ENCODE data around the gene CYBRD1.

The CYBRD1 gene

GRCh38 chr2:171592036-171592555 is 69.8 kb downstream of the CYBRD1 start:
- TF ChIP-seq, protein P1, sequence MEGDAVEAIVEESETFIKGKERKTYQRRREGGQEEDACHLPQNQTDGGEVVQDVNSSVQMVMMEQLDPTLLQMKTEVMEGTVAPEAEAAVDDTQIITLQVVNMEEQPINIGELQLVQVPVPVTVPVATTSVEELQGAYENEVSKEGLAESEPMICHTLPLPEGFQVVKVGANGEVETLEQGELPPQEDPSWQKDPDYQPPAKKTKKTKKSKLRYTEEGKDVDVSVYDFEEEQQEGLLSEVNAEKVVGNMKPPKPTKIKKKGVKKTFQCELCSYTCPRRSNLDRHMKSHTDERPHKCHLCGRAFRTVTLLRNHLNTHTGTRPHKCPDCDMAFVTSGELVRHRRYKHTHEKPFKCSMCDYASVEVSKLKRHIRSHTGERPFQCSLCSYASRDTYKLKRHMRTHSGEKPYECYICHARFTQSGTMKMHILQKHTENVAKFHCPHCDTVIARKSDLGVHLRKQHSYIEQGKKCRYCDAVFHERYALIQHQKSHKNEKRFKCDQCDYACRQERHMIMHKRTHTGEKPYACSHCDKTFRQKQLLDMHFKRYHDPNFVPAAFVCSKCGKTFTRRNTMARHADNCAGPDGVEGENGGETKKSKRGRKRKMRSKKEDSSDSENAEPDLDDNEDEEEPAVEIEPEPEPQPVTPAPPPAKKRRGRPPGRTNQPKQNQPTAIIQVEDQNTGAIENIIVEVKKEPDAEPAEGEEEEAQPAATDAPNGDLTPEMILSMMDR (IDR thresholded peaks at IDR 0.05; ENCODE audit: low read depth, low read length), result no peak
- peak in 1 of 2 donors; percentile 17 for DNase-seq (ENCODE audit: low read depth in 2 of 2)
- H3K4me3 ChIP-seq (replicated peaks in 1 of 2; ENCODE audit: low read depth in 2 of 2, low read length in 2 of 2), result peak overlapping the region in 1 of 2 donors; percentile 16

DNA sequence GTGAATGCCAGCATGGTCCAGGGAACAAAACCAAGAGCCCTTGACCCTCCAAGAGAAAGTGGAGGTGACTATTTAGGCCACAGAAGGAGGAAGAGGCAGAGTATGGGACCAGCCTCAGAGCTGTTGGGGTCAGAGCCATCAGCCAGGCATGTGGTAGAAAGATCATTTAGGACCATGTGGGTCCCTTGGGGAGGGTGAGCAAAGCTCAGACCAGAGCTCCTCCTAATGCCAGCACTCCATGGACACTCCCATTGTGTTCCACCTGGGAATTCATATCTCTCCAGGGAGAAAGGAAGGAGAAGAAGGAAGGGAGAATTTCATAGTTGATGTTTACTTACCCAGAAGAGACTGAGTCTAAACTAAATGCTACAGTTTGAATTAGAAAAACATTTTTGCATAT is 73.2 kb downstream of the CYBRD1 start:
- no peak overlapping the region for H3K4me3 ChIP-seq (replicated peaks in 1 of 2; ENCODE audit: low read depth in 2 of 2, low read length in 2 of 2)
- DNase-seq (ENCODE audit: low read depth in 2 of 2), result no peak
- TF ChIP-seq, protein P1 (IDR thresholded peaks at IDR 0.05; ENCODE audit: low read depth, low read length), result no peak

DNA sequence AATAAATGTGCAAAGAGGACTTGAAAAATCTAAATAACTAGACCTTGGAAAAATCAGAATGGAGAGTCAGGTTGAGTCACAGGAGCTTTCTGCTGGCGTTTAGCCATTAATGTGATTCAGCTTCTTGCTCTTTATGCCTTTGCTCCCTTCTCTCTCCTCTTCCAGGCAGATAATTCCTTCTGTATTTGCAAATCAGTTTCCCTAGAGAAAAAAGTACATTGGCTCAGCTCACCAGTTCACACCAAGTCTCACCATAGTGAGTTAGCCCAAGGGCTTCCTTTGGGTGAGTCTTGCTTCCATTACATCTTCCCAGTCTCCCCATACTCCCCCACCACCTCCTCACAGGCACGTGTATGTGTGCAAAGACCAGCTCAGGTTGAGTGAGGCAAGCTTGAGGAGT is 73.6 kb downstream of the CYBRD1 start:
- no peak overlapping the region for H3K4me3 ChIP-seq (replicated peaks in 1 of 2; ENCODE audit: low read depth in 2 of 2, low read length in 2 of 2)
- DNase-seq (ENCODE audit: low read depth in 2 of 2), result peak; percentile 89 to 96
- TF ChIP-seq, protein P1 (IDR thresholded peaks at IDR 0.05; ENCODE audit: low read depth, low read length), result no peak

DNA sequence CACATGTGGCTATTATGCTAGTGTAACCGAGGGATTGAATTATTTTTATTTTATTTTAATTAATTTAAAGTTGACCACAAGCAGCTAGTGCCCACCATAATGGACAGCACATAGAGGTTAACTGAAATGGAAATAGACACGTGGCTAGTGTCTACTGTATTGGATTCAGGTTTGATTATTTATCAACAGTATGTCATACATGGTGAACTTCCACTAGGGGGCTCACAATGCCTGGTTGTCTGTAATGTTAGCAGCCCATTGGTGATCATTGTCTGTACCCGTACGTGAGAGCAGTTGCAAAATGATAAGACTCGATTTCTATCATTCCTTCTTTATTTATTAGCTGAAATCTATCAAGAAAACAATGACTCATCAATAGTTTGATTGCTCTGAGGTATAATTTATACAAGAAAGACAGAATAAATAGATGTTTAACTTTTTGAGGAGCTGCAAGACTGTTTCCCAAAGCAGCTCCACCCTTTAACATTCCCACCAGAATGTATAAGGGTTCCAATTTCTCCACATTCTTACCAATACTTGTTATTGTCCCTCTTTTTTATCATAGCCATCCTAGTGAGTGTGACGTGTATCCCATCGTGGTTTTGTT is 76.5 kb downstream of the CYBRD1 start:
- DNase-seq (ENCODE audit: low read depth in 2 of 2), result peak; percentile 77 to 86

DNA sequence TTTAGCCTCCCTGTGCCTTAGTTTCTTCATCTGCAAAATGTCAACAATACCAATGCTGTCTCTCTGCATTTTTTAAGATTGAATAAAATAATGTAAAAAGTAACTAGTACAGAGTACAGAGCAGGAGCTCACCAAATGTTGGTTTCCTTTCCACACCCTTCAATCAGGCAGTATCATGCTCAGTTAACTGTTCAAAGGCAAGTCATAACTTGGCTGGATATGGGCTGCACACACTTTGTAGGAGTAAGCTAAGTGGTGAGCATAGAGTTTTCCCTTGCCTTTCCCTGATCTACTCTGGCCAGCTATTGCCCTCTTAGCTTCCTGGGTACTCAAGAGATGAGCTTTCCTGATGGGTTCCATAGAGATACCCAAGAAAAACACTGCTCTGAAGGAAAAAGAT is 77.9 kb downstream of the CYBRD1 start:
- TF ChIP-seq, protein P1 (IDR thresholded peaks at IDR 0.05; ENCODE audit: low read depth, low read length), result no peak
- DNase-seq (ENCODE audit: low read depth in 2 of 2), result no peak
- no peak overlapping the region for H3K4me3 ChIP-seq (replicated peaks in 1 of 2; ENCODE audit: low read depth in 2 of 2, low read length in 2 of 2)

More for the DNA sequence above, 76.5 kb downstream of the CYBRD1 start:
- TF ChIP-seq, protein P1 (IDR thresholded peaks at IDR 0.05; ENCODE audit: low read depth, low read length), result peak; percentile 71
- H3K4me3 ChIP-seq (replicated peaks in 1 of 2; ENCODE audit: low read depth in 2 of 2, low read length in 2 of 2), result no peak overlapping the region

GRCh38 chr2:171602352-171602751 is 80.1 kb downstream of the CYBRD1 start:
- TF ChIP-seq, protein P1 (IDR thresholded peaks at IDR 0.05; ENCODE audit: low read depth, low read length), result no peak
- no peak overlapping the region for H3K4me3 ChIP-seq (replicated peaks in 1 of 2; ENCODE audit: low read depth in 2 of 2, low read length in 2 of 2)
- DNase-seq (ENCODE audit: low read depth in 2 of 2), result no peak
